HepG2 (cell line): ENCODE results near the gene KRT32. TPM values are rescaled to one million over a fixed set of nuclear protein-coding genes. Genes with fewer than 3 reads are reported as not detected.

Experiments used
- ATAC-seq: fragments of 200-7000 bp; cut with Tn5 transposase; 3 replicates; pipeline ENCODE4 v1.9.1; 2020; ENCODE audit warnings: mild to moderate bottlenecking, moderate library complexity
- BruUV-seq: library from RNA; stranded (reverse); fragments of 400-500 nt; replicated peaks from 2 replicates; lab custom pipeline; 2021; lab: Mats Ljungman, UMichigan
- CTCF ChIA-PET: fragments of 300-600 bp; formaldehyde crosslinking; extraction: SDS; loops from one replicate; lab custom pipeline; 2021; ENCODE audit warnings: low total read pairs, inconsistent platforms, low intra/inter-chr PET ratio; lab: Yijun Ruan, JAX
- POLR2A ChIA-PET: fragments of 350-600 bp; sonication (Branson Sonifier 250); formaldehyde crosslinking; loops from one replicate; lab custom pipeline; 2020; ENCODE audit warnings: antibody characterized with exemption, inconsistent platforms; lab: Yijun Ruan, JAX
- DNase-seq: peaks from one replicate; pipeline ENCODE4 v3.0.0-alpha.2; 2015; ENCODE audit warnings: low spot score
- FAIRE-seq: peaks from 3 replicates; lab custom pipeline; 2011; peaks lifted over from hg19 to GRCh38; lab: Jason Lieb, UNC
- H2AFZ ChIP-seq: one replicate; pipeline ENCODE4 v1.6.1; 2011; ENCODE audit warnings: low read length, inconsistent platforms
- H3K27ac ChIP-seq: fragments of 300-600 bp; 3 replicates; pipeline ENCODE4 v1.8.0; 2011; ENCODE audit warnings: mixed run types, mild to moderate bottlenecking, mixed read lengths, low read length, inconsistent platforms; ENCODE audit not compliant: insufficient read depth; ENCODE audit errors: extremely low read length
- H3K27me3 ChIP-seq, 2 experiments: fragments of 200-600 bp in 1 of 2; 2 replicates in 1 of 2; 3 replicates in 1 of 2; pipeline versions ENCODE4 v1.6.0 to v1.8.0; 2011; ENCODE audit warnings: low read length in 2 of 2, mild to moderate bottlenecking in 2 of 2, moderate library complexity in 2 of 2, inconsistent platforms in 1 of 2; ENCODE audit not compliant: insufficient read depth in 2 of 2, control insufficient read depth in 1 of 2
- H3K36me3 ChIP-seq, 2 experiments: fragments of 200-600 bp in 1 of 2; replicated peaks in 1 of 2; 2 replicates in 1 of 2; 3 replicates in 1 of 2; pipeline versions ENCODE4 v1.5.1 to v1.8.0; 2011; ENCODE audit warnings: low read length in 2 of 2, inconsistent platforms in 1 of 2; ENCODE audit not compliant: insufficient read depth in 2 of 2, control insufficient read depth in 1 of 2
- H3K4me1 ChIP-seq: 2 replicates; pipeline ENCODE4 v1.5.1; 2012; ENCODE audit warnings: low read length, inconsistent platforms; ENCODE audit not compliant: insufficient read depth
- H3K4me2 ChIP-seq: 2 replicates; pipeline ENCODE4 v1.6.0; 2011; ENCODE audit warnings: low read depth, low read length, inconsistent platforms
- H3K4me3 ChIP-seq, 3 experiments: fragments of 200-600 bp in 1 of 3; sonication (generic), shearing (Covaris generic) in 1 of 3; replicated peaks in 1 of 3; 2 replicates each; pipeline ENCODE4 v1.5.1; 2011 to 2016; ENCODE audit warnings: low read length in 3 of 3, inconsistent platforms in 2 of 3, low read depth in 2 of 3, mild to moderate bottlenecking in 2 of 3, control low read depth in 1 of 3, mixed read lengths in 1 of 3; ENCODE audit not compliant: insufficient read depth in 1 of 3
- H3K79me2 ChIP-seq: one replicate; pipeline ENCODE4 v1.6.1; 2011; ENCODE audit warnings: low read length, inconsistent platforms; ENCODE audit not compliant: insufficient read depth
- H3K9ac ChIP-seq: 2 replicates; pipeline ENCODE4 v1.6.0; 2011; ENCODE audit warnings: mild to moderate bottlenecking, low read depth, low read length, inconsistent platforms; ENCODE audit not compliant: insufficient read depth
- H3K9me3 ChIP-seq: 2 replicates; pipeline ENCODE4 v1.5.1; 2012; ENCODE audit warnings: mild to moderate bottlenecking, low read length
- H4K20me1 ChIP-seq: 2 replicates; pipeline ENCODE4 v1.6.0; 2011; ENCODE audit warnings: inconsistent platforms, mild to moderate bottlenecking, low read length, moderate library complexity; ENCODE audit not compliant: insufficient read depth
- STAG1 ChIP-seq: sonication (generic); formaldehyde crosslinking; IDR thresholded peaks from 2 replicates; pipeline ENCODE4 v1.4.0; 2020; ENCODE audit warnings: missing genetic modification reagents
- TAF1 ChIP-seq: sonication (generic); formaldehyde crosslinking; IDR thresholded peaks from 2 replicates; pipeline ENCODE4 v1.4.0; 2020; ENCODE audit warnings: missing genetic modification reagents
- ZNF629 ChIP-seq: sonication (generic); formaldehyde crosslinking; conservative IDR thresholded peaks from 2 replicates; pipeline ENCODE4 v1.5.0; 2020; ENCODE audit warnings: missing genetic modification reagents
- WGBS: methylation state at CpG from one replicate; pipeline ENCODE4 v1.1.6; 2017; ENCODE audit warnings: low lambda C conversion rate; 5-methylcytosine and 5-hydroxymethylcytosine counted together
- in situ Hi-C: cut with HindIII; loops from 2 replicates; pipeline ENCODE4 v1.10.0; 2017; ENCODE audit warnings: low pct_unique_long_range_greater_than_20kb; ENCODE audit not compliant: extremely low pct_ligation_motif_present
- intact Hi-C: fragments of 100-400 bp; cut with micrococcal nuclease; formaldehyde crosslinking; loops from one replicate; pipeline ENCODE4 v1.10.0; 2022; ENCODE audit not compliant: unreplicated experiment
- polyA plus RNA-seq, 8 experiments: library from polyadenylated mRNA; depleted of rRNA in 3 of 8; stranded (reverse) in 7 of 8; unstranded in 1 of 8; fragments of >200 nt; fragmentation: Illumina TruSeq in 4 of 8; extraction: Trizol in 4 of 8; gene quantifications; 2 replicates each; pipeline versions ENCODE4 v1.2.1 to v1.2.3, GENCODE V29; 2011 to 2016; ENCODE audit warnings: low read depth in 4 of 8, missing spikeins in 1 of 8, mixed read lengths in 1 of 8; ENCODE audit not compliant: insufficient read depth in 1 of 8
- total RNA-seq, 5 experiments: library from RNA; depleted of rRNA; stranded (reverse); fragments of >200 nt; fragmentation: Illumina TruSeq; extraction: Trizol; gene quantifications; 2 replicates each; pipeline ENCODE4 v1.2.3, GENCODE V29; 2016; ENCODE audit warnings: low read depth in 1 of 5
- TF ChIP-seq, protein P1 (sequence below): sonication (generic); formaldehyde crosslinking; IDR thresholded peaks from 2 replicates; pipeline ENCODE4 v1.5.0; 2020; ENCODE audit warnings: mild to moderate bottlenecking, missing genetic modification reagents, borderline replicate concordance

Gene KRT32
- total and polyA plus RNA-seq, 2 of the 13 experiments (the other 11 are each of a cell fraction or from before 2014, with no cell fraction given), result not detected

- intact Hi-C loops, result no loop called here
- peak; percentile 41; the same call in 1 of the 2 replicates for TF ChIP-seq ZNF629 (CRISPR knock-in tag)
- TF ChIP-seq TAF1 (CRISPR knock-in tag), result no peak
- TF ChIP-seq, all 625 proteins: peak for 1
- Histone ChIP-seq H3K27ac (no peak overlapping the region), H3K27me3 (peaks cover 1 to 33% of the 10 kb centered on the region in 2 experiments; a peak in 3 of 5 replicates), H3K4me1 (no peaks in the 10 kb centered on the region), H3K4me2 (no peak overlapping the region), H3K4me3 (no peak overlapping the region), H2AFZ (no peak overlapping the region), H3K36me3 (no peaks in the 10 kb centered on the region), H3K9me3 (no peaks in the 10 kb centered on the region), H3K9ac (no peak overlapping the region), H3K79me2 (no peaks in the 10 kb centered on the region), H4K20me1 (no peaks in the 10 kb centered on the region)
- ATAC-seq (no peak), DNase-seq (no peak), FAIRE-seq (no peak)
- no TSS peak for BruUV-seq
- in situ Hi-C loops, result no loop called here
- POLR2A ChIA-PET, result no interaction called here
- CTCF ChIA-PET, result no interaction called here
- WGBS, result 36% methylated on average over 2 of the region's 2 CpGs
These were observed 12.9 kb upstream of the KRT32 start for GRCh38 chr17:41480136-41480535.

GRCh38 chr17:41478237-41478636, 11.1 kb upstream of the KRT32 start:
- ATAC-seq (peak; percentile 60), DNase-seq (no peak), FAIRE-seq (no peak)
- ChIA-PET CTCF (no interaction called here), POLR2A (no interaction called here)
- Histone ChIP-seq H3K4me1 (no peaks in the 10 kb centered on the region), H3K27ac (no peak overlapping the region), H4K20me1 (no peaks in the 10 kb centered on the region), H3K9ac (no peak overlapping the region), H3K36me3 (no peaks in the 10 kb centered on the region), H3K27me3 (peaks cover 2 to 32% of the 10 kb centered on the region in 2 experiments; a peak in 3 of 5 replicates), H3K79me2 (no peaks in the 10 kb centered on the region), H3K4me2 (no peak overlapping the region), H3K9me3 (no peaks in the 10 kb centered on the region), H3K4me3 (no peak overlapping the region), H2AFZ (no peak overlapping the region)
- intact Hi-C loops, result no loop called here
- 61% methylated on average over 2 of the region's 8 CpGs for WGBS
- in situ Hi-C loops, result no loop called here
- TF ChIP-seq, protein P1, sequence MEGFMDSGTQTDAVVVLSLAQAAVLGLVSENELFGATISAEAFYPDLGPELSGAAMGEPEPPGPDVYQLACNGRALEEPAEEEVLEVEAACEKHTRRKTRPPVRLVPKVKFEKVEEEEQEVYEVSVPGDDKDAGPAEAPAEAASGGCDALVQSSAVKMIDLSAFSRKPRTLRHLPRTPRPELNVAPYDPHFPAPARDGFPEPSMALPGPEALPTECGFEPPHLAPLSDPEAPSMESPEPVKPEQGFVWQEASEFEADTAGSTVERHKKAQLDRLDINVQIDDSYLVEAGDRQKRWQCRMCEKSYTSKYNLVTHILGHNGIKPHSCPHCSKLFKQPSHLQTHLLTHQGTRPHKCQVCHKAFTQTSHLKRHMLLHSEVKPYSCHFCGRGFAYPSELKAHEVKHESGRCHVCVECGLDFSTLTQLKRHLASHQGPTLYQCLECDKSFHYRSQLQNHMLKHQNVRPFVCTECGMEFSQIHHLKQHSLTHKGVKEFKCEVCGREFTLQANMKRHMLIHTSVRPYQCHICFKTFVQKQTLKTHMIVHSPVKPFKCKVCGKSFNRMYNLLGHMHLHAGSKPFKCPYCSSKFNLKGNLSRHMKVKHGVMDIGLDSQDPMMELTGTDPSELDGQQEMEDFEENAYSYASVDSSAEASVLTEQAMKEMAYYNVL (CRISPR knock-in tag), result no peak
- 0 out of 2 replicates have a peak, but pooled peaks have one; percentile 16 for TF ChIP-seq STAG1 (CRISPR knock-in tag)
- BruUV-seq, result no TSS peak
